ENCODE results near the gene PMF1. TPM values are rescaled to one million over a fixed set of nuclear protein-coding genes. Genes with fewer than 3 reads are reported as not detected.
A peak's percentile ranks its signal among the peaks of the same experiment; 100 is the strongest.
"Not testable (repeated sequence)": the region's sequence is repeated elsewhere in the genome, so short reads cannot be mapped to it uniquely, and the experiment has no call there.

PMF1 gene
- total and polyA plus RNA-seq, 2 of the 13 experiments (the other 11 are each of a cell fraction or from before 2014, with no cell fraction given): 72.5 to 89.0 TPM

- H4K20me1 ChIP-seq (ENCODE audit: insufficient read depth, low read length): no peaks in the 10 kb centered on the region
- 100% methylated on average over 3 of the region's 3 CpGs for WGBS (ENCODE audit: low lambda C conversion rate)
- H2AFZ ChIP-seq (ENCODE audit: low read length): no peak overlapping the region
- 0 out of 6 replicates have a peak overlapping the region, but pooled peaks of 1 of the 3 experiments have one; percentile 10 for H3K4me3 ChIP-seq (replicated peaks in 1 of 3; ENCODE audit: insufficient read depth in 1 of 3, low read depth in 2 of 3, low read length in 3 of 3)
- DNase-seq (ENCODE audit: low spot score) (no peak), ATAC-seq (no peak), FAIRE-seq (no peak)
- no peaks in the 10 kb centered on the region for H3K36me3 ChIP-seq (replicated peaks in 1 of 2; ENCODE audit: control insufficient read depth in 1 of 2, insufficient read depth in 2 of 2, low read length in 2 of 2)
- no TSS peak for BruUV-seq (replicated peaks)
- ChIA-PET CTCF (ENCODE audit: low intra/inter-chr PET ratio, low total read pairs) (no interaction called here), POLR2A (interaction anchor here (1.3 to 1.5 kb wide), 2 partner anchors 32 to 35 kb away, joined by 3 to 6 read pairs; partner anchors contain the start of gene PMF1)
- H3K4me1 ChIP-seq (ENCODE audit: insufficient read depth, low read length): peaks cover 93% of the 10 kb centered on the region
- no peak overlapping the region for H3K9ac ChIP-seq (ENCODE audit: insufficient read depth, low read depth, low read length)
- no peaks in the 10 kb centered on the region for H3K27me3 ChIP-seq (ENCODE audit: control insufficient read depth in 1 of 2, insufficient read depth in 2 of 2, low read length in 2 of 2)
- in situ Hi-C loops (cut with HindIII; ENCODE audit: extremely low pct_ligation_motif_present, low pct_unique_long_range_greater_than_20kb): no loop called here
- H3K27ac ChIP-seq (ENCODE audit: extremely low read length, insufficient read depth, low read length): peak overlapping the region; percentile 46
- intact Hi-C loops (cut with micrococcal nuclease; ENCODE audit: unreplicated experiment): loop anchor here (5.0 kb wide), 1 partner anchor 33 kb away; no protein-coding TSS in a partner anchor
- TF ChIP-seq ZNF121 (CRISPR knock-in tag; IDR thresholded peaks at IDR 0.05) (peak; percentile 93), HES4 (CRISPR knock-in tag; IDR thresholded peaks at IDR 0.05; ENCODE audit: borderline replicate concordance) (no peak), ZMYM3 (CRISPR knock-in tag; IDR thresholded peaks at IDR 0.05) (peak; percentile 43; the same call in 1 of the 2 replicates)
- TF ChIP-seq, protein P1, sequence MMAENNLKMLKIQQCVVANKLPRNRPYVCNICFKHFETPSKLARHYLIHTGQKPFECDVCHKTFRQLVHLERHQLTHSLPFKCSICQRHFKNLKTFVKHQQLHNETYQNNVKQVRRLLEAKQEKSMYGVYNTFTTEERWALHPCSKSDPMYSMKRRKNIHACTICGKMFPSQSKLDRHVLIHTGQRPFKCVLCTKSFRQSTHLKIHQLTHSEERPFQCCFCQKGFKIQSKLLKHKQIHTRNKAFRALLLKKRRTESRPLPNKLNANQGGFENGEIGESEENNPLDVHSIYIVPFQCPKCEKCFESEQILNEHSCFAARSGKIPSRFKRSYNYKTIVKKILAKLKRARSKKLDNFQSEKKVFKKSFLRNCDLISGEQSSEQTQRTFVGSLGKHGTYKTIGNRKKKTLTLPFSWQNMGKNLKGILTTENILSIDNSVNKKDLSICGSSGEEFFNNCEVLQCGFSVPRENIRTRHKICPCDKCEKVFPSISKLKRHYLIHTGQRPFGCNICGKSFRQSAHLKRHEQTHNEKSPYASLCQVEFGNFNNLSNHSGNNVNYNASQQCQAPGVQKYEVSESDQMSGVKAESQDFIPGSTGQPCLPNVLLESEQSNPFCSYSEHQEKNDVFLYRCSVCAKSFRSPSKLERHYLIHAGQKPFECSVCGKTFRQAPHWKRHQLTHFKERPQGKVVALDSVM (CRISPR knock-in tag; IDR thresholded peaks at IDR 0.05): peak; percentile 63
- peak overlapping the region; percentile 27; the same call in 1 of the 2 replicates for H3K4me2 ChIP-seq (ENCODE audit: low read depth, low read length)
- H3K79me2 ChIP-seq (ENCODE audit: insufficient read depth, low read length): no peaks in the 10 kb centered on the region
- no peaks in the 10 kb centered on the region for H3K9me3 ChIP-seq (ENCODE audit: low read length)
Measured at GRCh38 chr1:156180471-156180870, 32.3 kb upstream of the PMF1 start.

GRCh38 chr1:156181391-156181924 lies 31.3 kb upstream of the PMF1 start:
- BruUV-seq (replicated peaks); H4K20me1 ChIP-seq (ENCODE audit: insufficient read depth, low read length); H3K27me3 ChIP-seq (ENCODE audit: control insufficient read depth in 1 of 2, insufficient read depth in 2 of 2, low read length in 2 of 2); in situ Hi-C loops (cut with HindIII; ENCODE audit: extremely low pct_ligation_motif_present, low pct_unique_long_range_greater_than_20kb); H2AFZ ChIP-seq (ENCODE audit: low read length); DNase-seq (ENCODE audit: low spot score); ATAC-seq; H3K79me2 ChIP-seq (ENCODE audit: insufficient read depth, low read length); FAIRE-seq; CTCF ChIA-PET (ENCODE audit: low intra/inter-chr PET ratio, low total read pairs); H3K36me3 ChIP-seq (replicated peaks in 1 of 2; ENCODE audit: control insufficient read depth in 1 of 2, insufficient read depth in 2 of 2, low read length in 2 of 2); POLR2A ChIA-PET; H3K4me3 ChIP-seq (replicated peaks in 1 of 3; ENCODE audit: insufficient read depth in 1 of 3, low read depth in 2 of 3, low read length in 3 of 3); H3K9ac ChIP-seq (ENCODE audit: insufficient read depth, low read depth, low read length); H3K9me3 ChIP-seq (ENCODE audit: low read length): not testable (repeated sequence)
- intact Hi-C loops (cut with micrococcal nuclease; ENCODE audit: unreplicated experiment): loop anchor here (5.0 kb wide), 1 partner anchor 34 kb away; no protein-coding TSS in a partner anchor
- H3K4me2 ChIP-seq (ENCODE audit: low read depth, low read length): peak overlapping the region; percentile 51
- H3K4me1 ChIP-seq (ENCODE audit: insufficient read depth, low read length): peaks cover 93% of the 10 kb centered on the region
- peak overlapping the region; percentile 71 for H3K27ac ChIP-seq (ENCODE audit: extremely low read length, insufficient read depth, low read length)
- WGBS (ENCODE audit: low lambda C conversion rate): 0% methylated on average over 8 of the region's 8 CpGs
- peak; percentile 26; the same call in 1 of the 2 replicates for TF ChIP-seq SALL1 (CRISPR knock-in tag; IDR thresholded peaks at IDR 0.05)
- TF ChIP-seq SP5 (CRISPR knock-in tag; IDR thresholded peaks at IDR 0.05; ENCODE audit: borderline replicate concordance, low read depth): peak; percentile 64; the same call in 1 of the 2 replicates
- 0 out of 2 replicates have a peak, but pooled peaks have one; percentile 34 for TF ChIP-seq SAP130 (CRISPR knock-in tag; IDR thresholded peaks at IDR 0.05; ENCODE audit: low read depth)
- 0 out of 2 replicates have a peak, but pooled peaks have one; percentile 31 for TF ChIP-seq HDAC2 (CRISPR knock-in tag; IDR thresholded peaks at IDR 0.05)
- TF ChIP-seq, protein P2, sequence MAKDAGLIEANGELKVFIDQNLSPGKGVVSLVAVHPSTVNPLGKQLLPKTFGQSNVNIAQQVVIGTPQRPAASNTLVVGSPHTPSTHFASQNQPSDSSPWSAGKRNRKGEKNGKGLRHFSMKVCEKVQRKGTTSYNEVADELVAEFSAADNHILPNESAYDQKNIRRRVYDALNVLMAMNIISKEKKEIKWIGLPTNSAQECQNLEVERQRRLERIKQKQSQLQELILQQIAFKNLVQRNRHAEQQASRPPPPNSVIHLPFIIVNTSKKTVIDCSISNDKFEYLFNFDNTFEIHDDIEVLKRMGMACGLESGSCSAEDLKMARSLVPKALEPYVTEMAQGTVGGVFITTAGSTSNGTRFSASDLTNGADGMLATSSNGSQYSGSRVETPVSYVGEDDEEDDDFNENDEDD (CRISPR knock-in tag; IDR thresholded peaks at IDR 0.05; ENCODE audit: borderline replicate concordance): peak; percentile 20; the same call in 1 of the 2 replicates
- TF ChIP-seq, protein P3, sequence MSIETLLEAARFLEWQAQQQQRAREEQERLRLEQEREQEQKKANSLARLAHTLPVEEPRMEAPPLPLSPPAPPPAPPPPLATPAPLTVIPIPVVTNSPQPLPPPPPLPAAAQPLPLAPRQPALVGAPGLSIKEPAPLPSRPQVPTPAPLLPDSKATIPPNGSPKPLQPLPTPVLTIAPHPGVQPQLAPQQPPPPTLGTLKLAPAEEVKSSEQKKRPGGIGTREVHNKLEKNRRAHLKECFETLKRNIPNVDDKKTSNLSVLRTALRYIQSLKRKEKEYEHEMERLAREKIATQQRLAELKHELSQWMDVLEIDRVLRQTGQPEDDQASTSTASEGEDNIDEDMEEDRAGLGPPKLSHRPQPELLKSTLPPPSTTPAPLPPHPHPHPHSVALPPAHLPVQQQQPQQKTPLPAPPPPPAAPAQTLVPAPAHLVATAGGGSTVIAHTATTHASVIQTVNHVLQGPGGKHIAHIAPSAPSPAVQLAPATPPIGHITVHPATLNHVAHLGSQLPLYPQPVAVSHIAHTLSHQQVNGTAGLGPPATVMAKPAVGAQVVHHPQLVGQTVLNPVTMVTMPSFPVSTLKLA (IDR thresholded peaks at IDR 0.05): 0 out of 2 replicates have a peak, but pooled peaks have one; percentile 14

Data from HepG2 (cell line).